GM19438 (cell line): ENCODE results near the gene PUS7.
A peak's percentile ranks its signal among the peaks of the same experiment; 100 is the strongest.
"Not testable (repeated sequence)": the region's sequence is repeated elsewhere in the genome, so short reads cannot be mapped to it uniquely, and the experiment has no call there.

Experiments
- ATAC-seq: cut with Tn5 transposase; IDR thresholded peaks from one replicate; pipeline ENCODE4 v1.9.1; 2021; ENCODE audit warnings: low read depth; ENCODE audit not compliant: unreplicated experiment

The PUS7 gene

GRCh38 chr7:105521717-105522463, at the start of gene PUS7:
TSS of gene PUS7 (minus strand) at chr7:105522271. CDS start at chr7:105508512, 13,759 bp downstream.
- ATAC-seq = peak; percentile 87

GRCh38 chr7:105567821-105568220, 45.8 kb upstream of the PUS7 start:
- no peak for ATAC-seq

- no peak for ATAC-seq
Observed at GRCh38 chr7:105567024-105567423, 45.0 kb upstream of the PUS7 start.

- ATAC-seq = no peak
Observed at GRCh38 chr7:105565190-105565589, 43.1 kb upstream of the PUS7 start.

GRCh38 chr7:105559926-105560325, 37.9 kb upstream of the PUS7 start:
- no peak for ATAC-seq

GRCh38 chr7:105538339-105538738, 16.3 kb upstream of the PUS7 start:
- no peak for ATAC-seq

- ATAC-seq = no peak
Observed at GRCh38 chr7:105532709-105533460, 10.8 kb upstream of the PUS7 start.

- ATAC-seq = peak; percentile 91
Observed at GRCh38 chr7:105531792-105532671, 10.0 kb upstream of the PUS7 start, which contains the start of gene RINT1. TSS of gene RINT1 (plus strand) at chr7:105532201. CDS start at chr7:105532316, 115 bp downstream.

GRCh38 chr7:105530546-105530945, 8.5 kb upstream of the PUS7 start:
- ATAC-seq = no peak

- no peak for ATAC-seq
Observed at GRCh38 chr7:105530126-105530525, 8.1 kb upstream of the PUS7 start.

GRCh38 chr7:105527737-105528136, 5.7 kb upstream of the PUS7 start:
- ATAC-seq = not testable (repeated sequence)

GRCh38 chr7:105524840-105525239, 2.8 kb upstream of the PUS7 start:
- no peak for ATAC-seq

- ATAC-seq = not testable (repeated sequence)
Observed at GRCh38 chr7:105524423-105524822, 2.4 kb upstream of the PUS7 start.

GRCh38 chr7:105521027-105521716, 899 bp downstream of the PUS7 start:
- ATAC-seq = peak; percentile 38

GRCh38 chr7:105520620-105521019, 1.5 kb downstream of the PUS7 start:
- ATAC-seq = not testable (repeated sequence)

- ATAC-seq = no peak
Observed at GRCh38 chr7:105519353-105519752, 2.7 kb downstream of the PUS7 start.

- not testable (repeated sequence) for ATAC-seq
Observed at GRCh38 chr7:105515610-105516009, 6.5 kb downstream of the PUS7 start.

GRCh38 chr7:105512926-105513526, 9.0 kb downstream of the PUS7 start:
- no peak for ATAC-seq

GRCh38 chr7:105512415-105512814, 9.7 kb downstream of the PUS7 start:
- no peak for ATAC-seq

GRCh38 chr7:105502173-105502572, 19.9 kb downstream of the PUS7 start:
- no peak for ATAC-seq
